Liver (tissue), 3 donors: ENCODE data around the gene PPP1R12C.

Experiments
- NR2F2 ChIP-seq: IDR thresholded peaks from 2 replicates; pipeline ENCODE4 v1.6.1; 2016; ENCODE audit warnings: antibody characterized with exemption
- RAD21 ChIP-seq, 2 donors: IDR thresholded peaks; 2 replicates each; pipeline ENCODE4 v1.6.1; 2016; ENCODE audit warnings: antibody characterized with exemption in 2 of 2, mild to moderate bottlenecking in 2 of 2
- TF ChIP-seq, protein P1 (sequence below): fragments of 150-350 bp; IDR thresholded peaks from 2 replicates; pipeline ENCODE4 v1.5.1; 2017; ENCODE audit warnings: improper control_type of control experiment, low read depth, low read length; ENCODE audit not compliant: missing input control
- donor health status: healthy.
- donor health status: healthy.

GRCh38 chr19:55118401-55118991, 1.1 kb upstream of the PPP1R12C start:
- TF ChIP-seq, protein P1, sequence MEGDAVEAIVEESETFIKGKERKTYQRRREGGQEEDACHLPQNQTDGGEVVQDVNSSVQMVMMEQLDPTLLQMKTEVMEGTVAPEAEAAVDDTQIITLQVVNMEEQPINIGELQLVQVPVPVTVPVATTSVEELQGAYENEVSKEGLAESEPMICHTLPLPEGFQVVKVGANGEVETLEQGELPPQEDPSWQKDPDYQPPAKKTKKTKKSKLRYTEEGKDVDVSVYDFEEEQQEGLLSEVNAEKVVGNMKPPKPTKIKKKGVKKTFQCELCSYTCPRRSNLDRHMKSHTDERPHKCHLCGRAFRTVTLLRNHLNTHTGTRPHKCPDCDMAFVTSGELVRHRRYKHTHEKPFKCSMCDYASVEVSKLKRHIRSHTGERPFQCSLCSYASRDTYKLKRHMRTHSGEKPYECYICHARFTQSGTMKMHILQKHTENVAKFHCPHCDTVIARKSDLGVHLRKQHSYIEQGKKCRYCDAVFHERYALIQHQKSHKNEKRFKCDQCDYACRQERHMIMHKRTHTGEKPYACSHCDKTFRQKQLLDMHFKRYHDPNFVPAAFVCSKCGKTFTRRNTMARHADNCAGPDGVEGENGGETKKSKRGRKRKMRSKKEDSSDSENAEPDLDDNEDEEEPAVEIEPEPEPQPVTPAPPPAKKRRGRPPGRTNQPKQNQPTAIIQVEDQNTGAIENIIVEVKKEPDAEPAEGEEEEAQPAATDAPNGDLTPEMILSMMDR, result no peak
- TF ChIP-seq RAD21 (IDR thresholded peaks at IDR 0.05) (no peak), NR2F2 (peak; percentile 64)
